KG1 (cell line): ENCODE results near the gene EBI3.
"Not testable (repeated sequence)": the region's sequence is repeated elsewhere in the genome, so short reads cannot be mapped to it uniquely, and the experiment has no call there.

Source experiments
- DNase-seq: peaks from one replicate; lab custom pipeline; 2025; lab: John Stamatoyannopoulos, UW

EBI3 gene

DNA sequence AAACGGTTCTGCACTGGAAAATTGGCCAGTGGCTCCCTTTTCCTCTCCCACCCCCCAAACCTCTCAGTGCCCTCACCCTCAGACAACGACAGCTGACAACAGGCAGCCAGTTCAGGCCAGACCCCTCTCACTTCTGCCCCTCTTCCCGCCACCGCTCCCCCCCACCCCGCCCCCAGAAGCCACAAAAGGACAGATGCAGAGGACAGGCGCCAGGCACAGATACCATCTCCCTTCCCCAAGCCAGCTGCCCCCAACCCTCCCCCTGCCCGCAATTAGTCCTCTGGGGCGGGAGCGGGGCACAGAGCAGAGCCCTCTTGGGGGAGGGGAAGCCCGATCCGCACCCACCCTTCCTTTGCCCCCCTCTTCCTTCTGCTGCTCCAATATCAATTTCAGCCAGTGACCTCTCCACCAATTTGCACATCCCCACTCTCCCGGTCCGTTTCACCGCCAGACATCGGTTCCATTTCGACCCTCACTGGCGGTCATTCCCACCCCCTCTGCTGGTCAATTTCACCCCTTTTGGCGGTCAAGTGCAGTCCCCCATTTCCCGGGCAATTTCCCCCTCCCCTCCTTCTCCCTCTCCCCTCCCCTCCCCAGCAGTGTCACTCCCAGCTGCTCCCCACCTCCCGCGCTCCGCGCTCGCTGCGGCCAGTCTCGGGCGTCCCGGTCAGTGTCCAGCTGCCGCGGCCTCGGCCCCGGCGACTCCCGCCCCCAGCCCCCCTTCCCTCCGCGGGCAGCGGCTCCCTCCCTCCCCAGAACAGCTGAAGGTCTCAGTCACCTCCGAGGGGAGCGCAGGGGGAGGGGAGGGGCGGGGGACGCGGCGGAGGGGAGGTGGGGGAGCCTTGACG lies 49.3 kb downstream of the EBI3 start, which contains the start of gene SHD:
Gene SHD (plus strand): TSS at position 848 of the 848 bp plus-strand sequence. CDS start 798 bp downstream, outside the sequence.
- DNase-seq = no peak

DNA sequence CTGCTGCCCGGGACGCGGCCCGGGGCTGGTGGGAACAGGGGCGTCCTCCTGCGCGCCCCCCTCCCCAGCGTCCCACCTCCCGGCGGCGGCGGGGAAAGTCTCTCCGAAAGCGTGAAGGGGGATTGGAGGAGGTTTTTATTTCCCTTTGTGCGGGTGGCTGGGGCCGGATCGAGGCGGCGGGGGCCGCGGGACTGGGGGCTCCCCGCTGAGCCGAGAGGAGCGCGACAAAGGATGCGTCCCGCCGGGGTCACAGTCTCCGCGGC lies 49.9 kb downstream of the EBI3 start:
- DNase-seq = no peak

DNA sequence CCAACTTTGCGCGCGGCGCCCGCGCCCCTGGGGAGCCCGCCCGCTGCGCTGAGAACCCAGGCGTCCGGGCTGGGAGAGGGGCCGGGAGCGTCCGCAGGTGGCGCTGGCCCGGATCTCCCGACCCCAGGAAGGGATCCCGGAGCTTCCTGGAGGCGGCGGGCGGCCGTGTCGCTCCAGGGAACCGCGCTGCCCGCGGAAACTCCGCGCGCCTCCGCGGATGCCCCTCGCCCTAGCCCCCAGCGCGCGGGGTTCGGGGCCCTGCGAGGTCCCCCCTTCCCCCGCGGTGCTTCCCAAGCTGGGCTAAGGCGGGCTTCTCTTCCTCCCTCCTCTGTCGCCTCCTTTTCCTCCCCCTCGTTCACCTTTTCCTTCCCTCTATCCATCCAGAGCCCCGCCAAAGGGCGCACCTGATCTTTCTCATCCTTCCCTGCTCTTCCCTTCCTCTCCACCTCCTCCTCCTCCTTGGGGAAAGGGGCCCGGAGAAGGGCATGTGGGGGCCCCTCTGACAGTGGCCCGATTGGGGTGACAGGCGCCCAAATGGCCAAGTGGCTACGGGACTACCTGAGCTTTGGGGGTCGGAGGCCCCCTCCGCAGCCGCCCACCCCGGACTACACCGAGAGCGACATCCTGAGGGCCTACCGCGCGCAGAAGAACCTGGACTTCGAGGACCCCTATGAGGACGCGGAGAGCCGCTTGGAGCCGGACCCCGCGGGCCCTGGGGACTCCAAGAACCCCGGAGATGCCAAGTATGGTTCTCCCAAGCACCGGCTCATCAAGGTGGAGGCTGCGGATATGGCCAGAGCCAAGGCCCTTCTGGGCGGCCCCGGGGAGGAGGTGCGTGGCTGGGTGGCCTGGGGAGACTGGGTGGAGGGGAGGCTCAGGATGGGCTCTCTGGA lies 50.5 kb downstream of the EBI3 start:
- no peak for DNase-seq

DNA sequence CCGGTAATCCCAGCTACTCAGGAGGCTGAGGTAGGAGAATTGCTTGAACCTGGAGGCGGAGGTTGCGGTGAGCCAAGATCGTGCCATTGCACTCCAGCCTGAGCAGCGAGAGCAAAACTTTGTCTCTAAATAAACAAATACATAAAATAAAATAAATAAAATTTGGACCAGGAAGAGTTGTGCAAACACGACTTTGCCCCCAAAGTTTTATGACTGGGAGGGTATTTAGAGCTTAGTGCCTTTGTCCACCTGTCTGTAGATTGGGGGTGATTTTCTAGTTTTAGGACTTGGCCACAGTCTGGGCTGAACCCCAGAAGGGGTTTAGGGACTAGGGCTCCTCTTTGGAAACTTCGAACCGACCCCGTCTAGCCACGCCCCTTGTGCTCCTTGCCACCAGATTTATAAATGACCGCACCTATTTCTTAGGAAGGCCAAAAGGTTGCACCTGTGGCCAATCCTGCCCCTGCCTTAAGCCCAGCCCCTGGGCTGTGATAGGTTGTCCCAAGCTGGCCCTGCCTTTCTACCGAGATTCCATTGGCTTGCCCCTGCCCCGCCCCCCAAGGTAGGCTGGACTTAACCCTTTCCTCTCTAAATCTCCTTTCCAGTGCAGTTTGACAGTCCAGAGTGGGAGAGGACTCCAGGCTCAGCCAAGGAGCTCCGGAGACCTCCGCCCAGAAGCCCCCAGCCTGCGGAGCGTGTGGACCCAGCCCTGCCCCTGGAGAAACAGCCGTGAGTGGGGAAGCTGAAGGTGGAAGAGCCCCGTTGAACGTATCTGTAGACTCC lies 55.0 kb downstream of the EBI3 start:
- DNase-seq = no peak

DNA sequence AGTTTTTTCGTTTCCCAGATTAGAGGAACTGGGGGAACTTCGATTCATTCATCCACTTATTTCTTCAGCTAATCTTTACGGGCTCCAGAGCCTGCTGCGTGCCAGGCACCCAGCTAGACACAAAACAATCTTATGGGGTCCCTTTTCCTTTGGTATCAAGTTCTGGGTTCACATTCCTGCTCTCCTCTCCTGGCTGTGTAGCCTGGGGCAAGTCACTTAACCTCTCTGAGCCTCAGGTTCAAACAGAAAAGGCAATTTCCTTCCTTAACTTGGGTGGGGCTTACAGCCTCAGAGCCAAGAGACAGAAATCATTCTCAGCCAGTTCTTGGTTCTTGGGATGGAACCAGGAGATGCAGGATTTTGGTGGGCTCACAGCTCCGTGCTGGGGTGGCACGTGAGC lies 55.7 kb downstream of the EBI3 start:
- DNase-seq = no peak

DNA sequence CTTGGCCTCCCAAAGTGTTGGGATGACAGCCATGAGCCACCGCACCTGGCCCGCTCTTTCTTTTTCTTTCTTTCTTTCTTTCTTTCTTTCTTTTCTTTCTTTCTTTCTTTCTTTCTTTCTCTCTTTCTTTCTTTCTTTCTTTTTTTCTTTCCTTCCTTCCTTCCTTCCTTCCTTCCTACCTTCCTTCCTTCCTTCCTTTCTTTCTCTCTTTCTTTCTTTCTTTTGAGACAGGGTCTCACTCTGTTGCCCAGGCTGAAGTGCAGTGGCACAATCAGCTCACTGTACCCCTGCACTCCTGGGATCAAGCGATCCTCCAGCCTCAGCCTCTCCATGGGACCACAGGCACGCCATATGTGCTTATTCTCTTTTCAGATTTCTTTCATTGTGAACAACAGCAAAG lies 56.8 kb downstream of the EBI3 start:
- DNase-seq = not testable (repeated sequence)
